Stimulated activated naive CD8-positive, alpha-beta T cell treated with anti-CD3 and anti-CD28 coated beads, Interleukin-15, Interleukin-2, amounts not matched to agents 100 ng/mL and 50 ng/mL, for 24 hours (primary cell): ENCODE results near the gene SLC6A18.
"Not testable (repeated sequence)": the region's sequence is repeated elsewhere in the genome, so short reads cannot be mapped to it uniquely, and the experiment has no call there.

Source experiments
- H3K27ac Mint-ChIP-seq: one replicate; pipeline ENCODE4 v1.8.0; 2021; ENCODE audit warnings: mild to moderate bottlenecking, mixed read lengths
- H3K27me3 Mint-ChIP-seq: one replicate; pipeline ENCODE4 v1.8.0; 2021; ENCODE audit warnings: mixed read lengths
- H3K36me3 Mint-ChIP-seq: one replicate; pipeline ENCODE4 v1.8.0; 2021; ENCODE audit warnings: low read depth, mixed read lengths
- H3K4me1 Mint-ChIP-seq: one replicate; pipeline ENCODE4 v1.8.0; 2021; ENCODE audit warnings: low read depth, mixed read lengths
- H3K4me3 Mint-ChIP-seq: one replicate; pipeline ENCODE4 v1.8.0; 2021; ENCODE audit warnings: mild to moderate bottlenecking, mixed read lengths
- H3K9me3 Mint-ChIP-seq: one replicate; pipeline ENCODE4 v1.8.0; 2021; ENCODE audit warnings: mixed read lengths

Gene SLC6A18

DNA sequence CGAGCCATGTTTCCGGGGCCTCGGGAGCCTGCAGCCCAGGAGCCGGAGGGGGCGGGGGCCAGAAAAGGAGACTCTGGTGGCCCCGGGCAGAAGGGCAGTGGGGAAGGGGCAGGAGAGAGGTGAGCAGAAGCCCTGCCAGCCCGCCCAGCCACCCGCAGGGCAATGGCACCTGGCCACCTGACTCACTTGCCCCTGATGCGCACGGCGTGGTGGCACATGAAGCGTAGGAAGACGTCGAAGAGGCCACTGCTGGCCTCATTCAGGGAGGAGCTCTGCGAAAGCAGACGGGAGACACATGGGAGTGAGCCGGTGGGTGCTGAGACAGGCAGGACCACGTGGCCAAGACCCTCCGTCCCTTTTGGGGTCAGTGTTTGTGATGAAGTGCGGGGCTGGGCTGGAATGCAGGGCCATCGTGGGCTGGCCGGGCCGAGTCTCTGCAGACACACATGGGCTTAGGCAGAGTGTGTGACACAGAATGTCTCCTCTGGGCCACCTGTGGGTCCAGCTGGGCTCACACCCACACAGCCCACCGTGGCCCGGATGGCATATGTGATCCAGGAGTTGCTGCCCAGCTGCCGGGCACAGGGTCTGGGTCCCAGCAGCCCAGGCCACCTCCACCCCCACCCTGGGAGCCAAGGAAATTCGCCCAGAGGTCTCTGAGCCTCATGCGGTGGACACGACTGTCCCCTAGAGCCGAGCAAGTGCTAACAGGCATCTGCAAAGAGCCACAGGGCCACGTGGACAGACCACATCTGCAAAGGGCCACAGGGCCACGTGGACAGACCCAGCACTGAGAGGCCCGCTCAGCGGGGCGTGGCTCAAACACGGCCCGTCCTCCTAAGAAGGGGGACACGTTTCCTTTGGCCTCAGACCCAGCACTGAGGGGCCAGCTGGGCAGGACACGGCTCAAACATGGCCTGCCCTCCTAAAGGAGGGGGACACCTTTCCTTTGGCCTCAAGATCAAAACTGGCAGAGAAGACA is 46.0 kb downstream of the SLC6A18 start:
- Mint-ChIP-seq H3K9me3 (no peaks in the 10 kb centered on the region), H3K4me1 (peaks cover 14% of the 10 kb centered on the region), H3K27ac (no peak overlapping the region), H3K27me3 (no peaks in the 10 kb centered on the region), H3K4me3 (no peak overlapping the region), H3K36me3 (peaks cover 22% of the 10 kb centered on the region)

DNA sequence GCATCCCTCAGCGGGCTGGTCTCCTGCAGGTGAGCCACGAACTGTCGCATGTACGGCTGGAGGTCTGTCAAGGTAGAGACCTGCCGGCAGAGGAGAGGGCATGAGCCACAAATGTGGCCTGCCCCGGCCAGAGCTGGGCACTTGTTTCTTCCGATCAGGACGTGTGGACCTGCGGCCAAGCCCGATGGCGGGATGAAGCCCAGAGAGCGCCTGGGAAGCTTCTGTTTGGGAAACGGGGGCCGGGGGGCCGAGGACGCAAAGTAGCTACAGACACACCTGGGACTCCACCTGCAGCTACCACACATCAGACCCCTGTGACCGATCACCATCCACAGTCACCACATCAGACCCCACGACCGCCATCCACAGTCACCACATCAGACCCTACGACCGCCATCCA is 47.0 kb downstream of the SLC6A18 start:
- no peak overlapping the region for H3K4me3 Mint-ChIP-seq
- H3K27me3 Mint-ChIP-seq = no peaks in the 10 kb centered on the region
- no peaks in the 10 kb centered on the region for H3K9me3 Mint-ChIP-seq
- H3K27ac Mint-ChIP-seq = no peak overlapping the region
- H3K4me1 Mint-ChIP-seq = peaks cover 14% of the 10 kb centered on the region
- peaks cover 13% of the 10 kb centered on the region for H3K36me3 Mint-ChIP-seq

DNA sequence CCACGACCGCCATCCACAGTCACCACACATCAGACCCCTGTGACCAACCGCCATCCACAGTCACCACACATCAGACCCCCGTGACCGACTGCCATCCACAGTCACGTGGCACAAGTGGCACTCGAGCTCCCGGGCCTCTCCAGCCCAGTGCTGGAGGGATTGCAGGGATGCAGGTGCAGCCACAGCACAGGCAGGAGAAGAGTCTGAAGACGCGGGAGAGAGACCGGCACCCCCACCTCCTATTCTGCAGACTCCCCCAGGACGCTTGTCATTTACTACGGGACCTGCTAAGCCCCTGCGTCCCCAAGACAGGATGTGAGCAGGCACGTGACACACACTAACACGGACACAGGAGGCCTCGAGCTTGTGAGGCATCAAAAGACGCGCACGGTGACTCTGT is 48.6 kb downstream of the SLC6A18 start:
- Mint-ChIP-seq H3K27ac (no peak overlapping the region), H3K9me3 (no peaks in the 10 kb centered on the region), H3K4me3 (no peak overlapping the region), H3K4me1 (peaks cover 9% of the 10 kb centered on the region), H3K36me3 (peaks cover 13% of the 10 kb centered on the region), H3K27me3 (no peaks in the 10 kb centered on the region)

DNA sequence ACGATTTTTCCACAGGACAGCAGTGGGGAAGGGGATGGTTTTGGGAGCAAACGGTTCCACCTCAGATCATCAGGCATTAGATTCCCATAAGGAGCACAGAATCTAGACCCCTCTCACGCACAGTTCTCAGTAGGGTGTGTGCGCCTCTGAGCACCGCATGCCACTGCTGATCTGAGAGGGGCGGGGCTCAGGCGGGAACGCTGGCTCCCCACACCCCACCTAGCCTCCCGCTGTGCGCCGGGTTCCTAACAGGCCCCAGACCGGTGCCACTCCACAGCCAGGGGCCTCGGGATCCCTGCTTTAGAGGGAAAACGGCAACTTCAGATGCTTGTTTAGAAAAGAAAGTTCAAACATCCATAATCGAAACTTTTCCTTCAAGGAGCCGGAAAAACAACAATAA is 49.3 kb downstream of the SLC6A18 start:
- Mint-ChIP-seq H3K27me3 (no peaks in the 10 kb centered on the region), H3K4me3 (no peak overlapping the region), H3K27ac (no peak overlapping the region), H3K4me1 (peaks cover 2% of the 10 kb centered on the region), H3K36me3 (peaks cover 10% of the 10 kb centered on the region), H3K9me3 (no peaks in the 10 kb centered on the region)

DNA sequence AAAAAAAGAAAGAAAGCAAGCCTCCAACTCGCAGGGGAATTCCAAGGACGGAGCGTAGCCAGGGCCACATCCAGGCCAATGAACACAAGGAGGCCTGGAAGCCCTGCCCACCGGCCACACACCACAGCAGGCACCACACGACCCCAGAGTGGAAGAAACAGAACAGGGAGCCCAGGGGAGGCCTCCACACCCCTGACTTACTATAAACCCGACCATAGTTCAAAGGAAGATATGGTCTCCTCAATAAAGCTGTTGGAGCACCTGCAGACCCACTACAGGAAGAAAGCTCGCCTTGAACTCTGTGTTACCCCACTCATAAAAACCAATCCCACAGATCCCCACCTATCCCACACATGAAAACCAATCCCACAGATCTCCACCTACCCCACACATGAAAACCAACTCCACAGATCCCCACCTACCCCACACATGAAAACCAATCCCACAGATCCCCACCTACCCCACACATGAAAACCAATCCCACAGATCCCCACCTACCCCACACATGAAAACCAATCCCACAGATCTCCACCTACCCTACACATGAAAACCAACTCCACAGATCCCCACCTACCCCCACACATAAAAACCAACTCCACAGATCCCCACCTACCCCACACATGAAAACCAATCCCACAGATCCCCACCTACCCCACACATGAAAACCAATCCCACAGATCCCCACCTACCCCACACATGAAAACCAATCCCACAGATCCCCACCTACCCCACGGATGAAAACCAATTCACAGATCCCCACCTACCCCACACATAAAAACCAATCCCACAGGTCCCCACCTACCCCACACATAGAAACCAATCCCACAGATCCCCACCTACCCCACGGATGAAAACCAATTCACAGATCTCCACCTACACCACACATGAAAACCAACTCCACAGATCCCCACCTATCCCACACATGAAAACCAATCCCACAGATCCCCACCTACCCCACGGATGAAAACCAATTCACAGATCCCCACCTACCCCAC is 50.5 kb downstream of the SLC6A18 start:
- H3K4me1 Mint-ChIP-seq, H3K9me3 Mint-ChIP-seq, H3K27ac Mint-ChIP-seq, H3K27me3 Mint-ChIP-seq, H3K4me3 Mint-ChIP-seq: not testable (repeated sequence)
- peaks cover 10% of the 10 kb centered on the region for H3K36me3 Mint-ChIP-seq

DNA sequence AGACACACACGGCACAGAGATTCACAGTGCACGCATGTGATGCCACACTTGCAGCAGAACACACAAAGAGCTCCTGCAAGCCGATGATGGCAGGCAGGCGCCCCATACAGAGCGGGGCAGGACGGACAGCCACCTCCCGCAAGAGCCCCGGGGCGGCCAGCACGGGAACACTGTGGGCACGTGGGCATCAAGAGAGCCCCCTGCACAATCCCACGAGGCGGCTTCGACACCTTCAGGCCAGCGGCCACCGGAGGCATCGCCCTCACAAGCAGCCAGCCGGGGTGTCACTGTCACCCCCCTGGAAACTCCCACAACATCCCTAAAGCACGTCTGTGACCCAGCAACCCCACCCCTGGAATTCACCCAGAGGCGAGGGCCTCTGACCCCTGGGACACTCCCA is 51.7 kb downstream of the SLC6A18 start:
- no peaks in the 10 kb centered on the region for H3K9me3 Mint-ChIP-seq
- H3K4me1 Mint-ChIP-seq = no peaks in the 10 kb centered on the region
- H3K4me3 Mint-ChIP-seq = no peak overlapping the region
- H3K27me3 Mint-ChIP-seq = no peaks in the 10 kb centered on the region
- H3K36me3 Mint-ChIP-seq = peaks cover 12% of the 10 kb centered on the region
- H3K27ac Mint-ChIP-seq = no peak overlapping the region

DNA sequence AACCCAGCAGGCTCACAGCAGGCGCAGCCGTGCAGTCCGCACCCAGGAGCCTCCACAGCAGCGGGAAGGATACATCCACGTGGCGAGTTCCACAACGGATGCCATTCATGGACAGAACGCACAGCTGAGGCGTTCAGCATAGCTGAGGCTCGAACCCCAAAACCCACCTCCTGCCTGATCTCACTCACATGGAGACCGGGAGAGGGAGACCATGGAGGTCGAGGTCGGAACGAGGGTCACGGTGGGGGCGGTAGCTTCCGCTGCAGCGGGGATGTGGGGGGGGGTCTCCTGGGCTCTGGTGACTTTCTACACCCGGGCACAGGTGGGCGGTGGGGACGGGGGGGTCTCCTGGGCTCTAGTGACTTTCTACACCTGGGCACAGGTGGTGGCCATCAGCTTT is 52.1 kb downstream of the SLC6A18 start:
- Mint-ChIP-seq H3K4me3 (no peak overlapping the region), H3K36me3 (peaks cover 11% of the 10 kb centered on the region), H3K4me1 (no peaks in the 10 kb centered on the region), H3K9me3 (no peaks in the 10 kb centered on the region), H3K27ac (no peak overlapping the region), H3K27me3 (no peaks in the 10 kb centered on the region)

DNA sequence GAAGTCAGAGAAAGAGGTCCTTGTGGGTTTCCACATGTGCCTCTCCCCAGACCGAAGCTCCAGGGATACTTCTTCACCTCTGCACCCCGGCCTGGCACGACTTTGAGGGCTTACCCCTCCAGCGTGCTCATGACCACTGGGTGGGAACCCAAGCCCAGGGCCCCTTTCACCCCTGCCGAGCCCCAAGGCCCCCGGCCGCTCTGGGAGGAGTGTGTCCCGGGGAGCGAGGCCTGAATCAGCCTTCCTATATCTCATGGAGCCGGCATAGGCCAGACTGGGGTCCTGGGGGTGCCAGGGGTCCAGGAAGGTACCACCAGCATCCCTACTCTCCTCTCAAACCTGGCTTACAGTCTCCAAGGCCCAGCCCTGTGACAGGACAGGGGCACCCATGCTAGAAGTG is 52.6 kb downstream of the SLC6A18 start:
- H3K27me3 Mint-ChIP-seq = no peaks in the 10 kb centered on the region
- no peak overlapping the region for H3K4me3 Mint-ChIP-seq
- H3K27ac Mint-ChIP-seq = no peak overlapping the region
- H3K36me3 Mint-ChIP-seq = peaks cover 11% of the 10 kb centered on the region
- no peaks in the 10 kb centered on the region for H3K4me1 Mint-ChIP-seq
- H3K9me3 Mint-ChIP-seq = no peaks in the 10 kb centered on the region

DNA sequence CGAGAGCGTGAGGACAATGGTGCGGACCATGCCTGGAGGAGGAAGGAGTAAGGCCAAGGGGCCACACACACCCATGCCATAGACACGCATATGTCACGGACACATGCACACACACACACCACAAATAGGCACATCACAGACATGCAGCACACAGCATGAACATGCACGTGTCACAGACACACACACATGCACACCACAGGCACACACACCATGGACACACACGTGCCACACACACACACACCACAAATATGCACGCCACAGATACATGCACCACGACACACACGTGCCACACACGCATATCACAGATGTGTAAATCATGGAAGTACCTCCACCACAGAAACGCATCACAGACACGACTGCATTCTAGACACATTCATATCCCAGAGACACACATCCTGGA is 53.0 kb downstream of the SLC6A18 start:
- H3K36me3 Mint-ChIP-seq = peaks cover 11% of the 10 kb centered on the region
- no peak overlapping the region for H3K27ac Mint-ChIP-seq
- no peaks in the 10 kb centered on the region for H3K4me1 Mint-ChIP-seq
- no peaks in the 10 kb centered on the region for H3K27me3 Mint-ChIP-seq
- H3K9me3 Mint-ChIP-seq = no peaks in the 10 kb centered on the region
- no peak overlapping the region for H3K4me3 Mint-ChIP-seq

DNA sequence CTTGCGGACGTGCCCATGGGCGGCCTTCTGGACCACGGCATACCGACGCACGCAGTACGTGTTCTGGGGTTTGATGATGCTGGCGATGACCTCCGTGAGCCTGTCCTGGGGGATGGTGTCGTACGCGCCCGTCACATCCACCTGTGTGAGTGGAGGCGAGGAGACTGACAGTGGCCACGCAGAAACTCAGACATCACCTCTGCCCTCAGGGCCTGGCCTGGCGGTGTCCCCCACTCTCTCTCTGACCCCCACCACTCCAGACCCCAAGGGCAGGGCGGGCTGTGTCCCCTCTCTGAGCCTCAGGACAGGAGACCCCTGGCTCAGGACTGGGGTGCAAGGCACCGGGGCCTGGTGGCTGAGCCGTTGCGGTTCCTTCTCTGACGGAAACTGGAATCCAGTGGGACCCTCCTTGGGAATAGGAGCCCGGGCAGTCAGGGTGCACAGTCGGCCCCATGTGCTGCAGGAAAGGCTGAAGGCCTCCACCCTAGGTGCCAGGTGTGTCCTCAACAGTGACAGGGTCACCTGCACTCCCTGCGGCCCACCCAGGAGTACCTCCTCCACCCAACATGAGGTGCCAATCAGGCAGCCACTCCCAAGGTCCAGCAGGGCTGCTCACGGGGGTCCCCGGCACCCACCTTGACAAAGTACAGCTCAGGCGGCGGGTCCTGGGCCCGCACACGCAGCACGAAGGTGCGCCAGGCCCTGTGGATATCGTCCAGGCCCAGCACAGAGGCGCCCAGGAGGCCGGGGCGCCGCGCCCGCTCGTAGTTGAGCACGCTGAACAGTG is 53.7 kb downstream of the SLC6A18 start:
- Mint-ChIP-seq H3K27ac (no peak overlapping the region), H3K4me3 (no peak overlapping the region), H3K36me3 (peaks cover 11% of the 10 kb centered on the region), H3K4me1 (no peaks in the 10 kb centered on the region), H3K27me3 (no peaks in the 10 kb centered on the region), H3K9me3 (no peaks in the 10 kb centered on the region)

DNA sequence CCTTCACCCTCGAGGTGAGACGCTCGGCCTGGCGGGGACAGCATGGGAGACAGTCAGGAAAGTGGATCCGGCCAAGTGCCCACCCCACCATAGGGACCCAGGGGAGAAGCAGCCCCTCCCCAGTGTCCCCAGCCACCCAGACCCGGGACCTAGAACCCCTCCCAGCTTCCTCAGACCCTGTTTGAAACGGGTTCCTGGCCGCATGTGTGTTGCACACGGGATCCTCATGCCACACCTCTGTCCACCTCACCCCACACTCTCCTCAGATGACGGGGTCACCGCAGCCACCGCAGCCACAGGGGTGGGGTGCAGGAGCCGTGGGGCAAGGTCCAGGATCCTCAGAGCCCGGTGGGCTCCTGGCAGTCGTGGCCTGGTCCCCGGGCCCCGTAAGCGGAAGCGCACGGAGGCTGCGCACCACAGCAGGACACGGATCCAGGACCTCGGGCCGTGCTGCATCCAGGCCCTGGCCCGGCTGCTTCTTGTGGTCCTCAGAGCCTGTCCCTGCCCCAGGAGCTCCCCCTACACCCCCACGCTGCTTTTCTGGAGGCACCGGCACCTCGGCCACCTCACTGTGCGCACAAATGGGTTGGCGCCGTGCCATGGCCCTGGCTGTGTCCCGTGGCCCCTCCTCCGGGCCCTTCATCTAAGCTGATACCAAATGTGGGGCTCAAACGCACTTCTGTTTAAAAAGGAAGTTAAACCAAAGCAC is 54.4 kb downstream of the SLC6A18 start:
- Mint-ChIP-seq H3K27me3 (no peaks in the 10 kb centered on the region), H3K4me3 (no peak overlapping the region), H3K27ac (no peak overlapping the region), H3K36me3 (peaks cover 11% of the 10 kb centered on the region), H3K4me1 (no peaks in the 10 kb centered on the region), H3K9me3 (no peaks in the 10 kb centered on the region)

DNA sequence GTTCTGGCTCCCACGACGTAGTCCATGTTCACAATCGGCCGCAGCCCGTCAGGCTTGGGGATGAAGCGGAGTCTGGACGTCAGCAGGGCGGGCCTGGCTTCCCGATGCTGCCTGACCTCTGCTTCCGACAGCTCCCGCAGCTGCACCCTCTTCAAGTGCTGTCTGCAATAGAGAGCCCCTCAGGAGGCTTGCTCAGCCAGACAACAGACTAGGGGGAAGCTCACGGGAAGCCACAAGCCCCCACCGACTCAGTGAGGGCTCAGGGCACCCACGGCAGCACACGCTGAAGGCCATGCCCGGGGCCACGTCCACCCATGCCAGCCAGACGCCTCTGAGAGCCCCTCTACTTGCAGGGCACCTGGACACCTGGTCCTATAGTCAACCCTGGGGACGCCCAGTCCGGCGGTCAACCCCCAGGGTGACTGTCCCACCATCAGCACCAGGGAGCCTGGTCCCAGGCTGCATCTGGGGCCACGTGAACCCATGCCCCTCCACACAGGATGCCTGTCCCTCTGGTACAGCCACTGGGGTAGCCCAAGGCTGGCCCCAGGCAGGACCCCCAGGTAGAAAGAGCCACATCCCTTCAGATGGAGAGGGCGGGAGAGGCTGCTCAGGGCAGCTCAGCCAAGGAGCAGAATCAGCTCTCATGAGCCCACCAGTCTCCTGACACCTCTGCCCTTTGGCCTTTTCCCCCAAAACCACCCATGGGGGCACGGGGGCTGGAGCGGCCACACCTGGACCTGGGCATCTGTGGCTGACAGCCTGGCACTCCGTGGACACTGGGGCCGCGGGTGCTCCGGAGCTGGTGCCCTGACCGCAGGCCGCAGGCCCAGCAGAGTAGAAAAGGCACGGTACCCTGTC is 55.2 kb downstream of the SLC6A18 start:
- Mint-ChIP-seq H3K9me3 (no peaks in the 10 kb centered on the region), H3K27me3 (no peaks in the 10 kb centered on the region), H3K4me1 (no peaks in the 10 kb centered on the region), H3K27ac (no peak overlapping the region), H3K4me3 (no peak overlapping the region), H3K36me3 (peaks cover 11% of the 10 kb centered on the region)

DNA sequence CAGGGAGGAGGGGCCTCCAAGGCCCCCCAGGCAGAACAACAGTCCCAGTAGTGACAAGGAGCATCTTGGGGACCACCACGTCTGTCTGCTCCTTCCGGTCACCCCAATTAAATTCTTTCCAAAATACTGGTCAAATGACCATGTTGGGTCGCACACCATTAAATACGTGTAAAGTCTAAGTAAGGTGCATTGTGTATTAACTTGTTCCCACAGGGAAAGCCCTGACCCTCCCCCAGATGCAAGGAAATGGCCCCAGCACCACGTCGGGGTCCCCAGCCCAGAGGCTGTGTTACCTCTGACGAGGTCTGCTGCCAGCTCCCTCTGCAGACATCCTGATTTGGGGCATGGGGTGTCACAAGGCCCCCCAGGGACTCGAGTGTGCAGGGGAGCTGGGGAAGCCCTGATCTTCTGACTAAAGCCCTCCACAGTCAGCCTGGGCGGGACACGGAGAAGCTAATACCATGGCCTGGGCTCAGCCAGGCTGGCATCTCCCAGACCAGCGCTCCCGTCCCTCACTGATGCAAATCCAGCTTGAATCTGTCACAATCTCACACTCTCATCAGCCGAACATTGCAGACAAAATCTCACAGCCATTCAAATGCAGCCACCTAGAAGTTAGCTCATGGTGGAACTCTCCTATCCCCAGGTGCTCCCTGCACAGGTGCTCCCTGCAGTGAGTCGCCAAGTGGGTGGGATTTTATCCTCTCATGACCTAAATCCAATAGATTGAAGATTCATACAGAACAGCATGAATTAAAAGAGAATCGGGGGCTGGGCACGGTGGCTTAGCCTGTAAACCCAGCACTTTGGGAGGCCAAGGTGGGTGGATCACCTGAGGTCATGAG is 56.1 kb downstream of the SLC6A18 start:
- Mint-ChIP-seq H3K4me3 (no peak overlapping the region), H3K4me1 (no peaks in the 10 kb centered on the region), H3K36me3 (peaks cover 11% of the 10 kb centered on the region), H3K27ac (no peak overlapping the region), H3K9me3 (no peaks in the 10 kb centered on the region), H3K27me3 (no peaks in the 10 kb centered on the region)
